ENCODE results near the gene ITPRIP.
A peak's percentile ranks its signal among the peaks of the same experiment; 100 is the strongest.

Gene ITPRIP

GRCh38 chr10:104339469-104340110 is 1.3 kb upstream of the ITPRIP start:
- no peak for DNase-seq (ENCODE audit: low read depth, low spot score)
- CTCF ChIA-PET: interaction anchor here (0.6 to 7.3 kb wide), 9 partner anchors 10 to 64 kb away, joined by 3 to 108 read pairs (median 17); partner anchors contain the start of gene CFAP58
- TF ChIP-seq CTCF (IDR thresholded peaks at IDR 0.05; ENCODE audit: insufficient read depth, low read length, missing control alignments): no peak
- POLR2A ChIA-PET: interaction anchor here (0.7 to 2.5 kb wide), 2 partner anchors 10 to 19 kb away, joined by 3 to 18 read pairs; no protein-coding TSS in a partner anchor
- H3K4me3 ChIP-seq (ENCODE audit: low read depth, low read length): peak overlapping the region; percentile 85

GRCh38 chr10:104337521-104337984 is 712 bp downstream of the ITPRIP start:
- TF ChIP-seq CTCF (IDR thresholded peaks at IDR 0.05; ENCODE audit: insufficient read depth, low read length, missing control alignments): no peak
- peak overlapping the region; percentile 85 for H3K4me3 ChIP-seq (ENCODE audit: low read depth, low read length)
- ChIA-PET POLR2A (interaction anchor here (0.8 to 2.5 kb wide), 10 partner anchors 8 to 82 kb away, joined by 3 to 18 read pairs (median 4); partner anchors contain the start of gene GSTO2), CTCF (interaction anchor here (1.0 to 7.3 kb wide), 10 partner anchors 12 to 62 kb away, joined by 3 to 108 read pairs (median 18); partner anchors contain the start of gene CFAP58)
- DNase-seq (ENCODE audit: low read depth, low spot score): no peak

- no peak for DNase-seq (ENCODE audit: low read depth, low spot score)
- ChIA-PET POLR2A (interaction anchor here (1.0 to 2.5 kb wide), 4 partner anchors 7 to 62 kb away, joined by 3 to 18 read pairs (median 4); no protein-coding TSS in a partner anchor), CTCF (interaction anchor here (1.0 to 7.3 kb wide), 11 partner anchors 12 to 66 kb away, joined by 3 to 108 read pairs (median 16); no protein-coding TSS in a partner anchor)
- H3K4me3 ChIP-seq (ENCODE audit: low read depth, low read length): peak overlapping the region; percentile 85
- TF ChIP-seq CTCF (IDR thresholded peaks at IDR 0.05; ENCODE audit: insufficient read depth, low read length, missing control alignments): no peak
Observed at GRCh38 chr10:104336821-104337467, 1.3 kb downstream of the ITPRIP start.

GRCh38 chr10:104334965-104335650 is 3.2 kb downstream of the ITPRIP start:
- no peak for TF ChIP-seq CTCF (IDR thresholded peaks at IDR 0.05; ENCODE audit: insufficient read depth, low read length, missing control alignments)
- ChIA-PET POLR2A (no interaction called here), CTCF (interaction anchor here (0.5 to 7.3 kb wide), 12 partner anchors 14 to 78 kb away, joined by 3 to 108 read pairs (median 4); no protein-coding TSS in a partner anchor)
- no peak for DNase-seq (ENCODE audit: low read depth, low spot score)
- no peak overlapping the region; the same call in 1 of the 2 replicates for H3K4me3 ChIP-seq (ENCODE audit: low read depth, low read length)

- POLR2A ChIA-PET: no interaction called here
- H3K4me3 ChIP-seq (ENCODE audit: low read depth, low read length): no peak overlapping the region
- no peak for DNase-seq (ENCODE audit: low read depth, low spot score)
- CTCF ChIA-PET: interaction anchor here (0.6 to 7.3 kb wide), 10 partner anchors 15 to 76 kb away, joined by 3 to 108 read pairs (median 6); no protein-coding TSS in a partner anchor
- no peak for TF ChIP-seq CTCF (IDR thresholded peaks at IDR 0.05; ENCODE audit: insufficient read depth, low read length, missing control alignments)
Observed at GRCh38 chr10:104334561-104334960, 3.7 kb downstream of the ITPRIP start.
